BE2C (cell line): ENCODE results near the gene EEFSEC.

Experiments used
- DNase-seq: peaks from one replicate; pipeline ENCODE4 v3.0.0-alpha.2; 2020
- H3K27me3 ChIP-seq: fragments of 250-450 bp; sonication (Bioruptor Pico); 2 replicates; pipeline ENCODE4 v1.5.1; 2020; ENCODE audit warnings: mild to moderate bottlenecking
- H3K36me3 ChIP-seq: fragments of 250-450 bp; sonication (Bioruptor Pico); 2 replicates; pipeline ENCODE4 v1.5.1; 2020; ENCODE audit warnings: mild to moderate bottlenecking
- H3K4me1 ChIP-seq: fragments of 250-450 bp; sonication (Bioruptor Pico); 2 replicates; pipeline ENCODE4 v1.5.1; 2020
- H3K4me3 ChIP-seq: 2 replicates; pipeline ENCODE4 v1.5.1; 2011; ENCODE audit warnings: low read depth, low read length
- H3K9me3 ChIP-seq: fragments of 250-450 bp; sonication (Bioruptor Pico); 2 replicates; pipeline ENCODE4 v1.5.1; 2020
- CTCF ChIP-seq: IDR thresholded peaks from 2 replicates; pipeline ENCODE4 v1.5.1; 2012; ENCODE audit warnings: mild to moderate bottlenecking, low read depth, low read length

EEFSEC gene

GRCh38 chr3:128360705-128361271 is 207.5 kb downstream of the EEFSEC start:
- H3K27me3 ChIP-seq = no peaks in the 10 kb centered on the region
- H3K36me3 ChIP-seq = peaks cover 7% of the 10 kb centered on the region
- no peak for TF ChIP-seq CTCF
- H3K4me3 ChIP-seq = no peak overlapping the region
- H3K4me1 ChIP-seq = peaks cover 40% of the 10 kb centered on the region
- H3K9me3 ChIP-seq = no peaks in the 10 kb centered on the region
- DNase-seq = no peak

GRCh38 chr3:128362026-128362965 is 209.0 kb downstream of the EEFSEC start:
- H3K9me3 ChIP-seq = no peaks in the 10 kb centered on the region
- no peaks in the 10 kb centered on the region for H3K27me3 ChIP-seq
- peaks cover 28% of the 10 kb centered on the region for H3K4me1 ChIP-seq
- no peak for TF ChIP-seq CTCF
- no peak overlapping the region for H3K4me3 ChIP-seq
- no peak for DNase-seq
- peaks cover 7% of the 10 kb centered on the region for H3K36me3 ChIP-seq

GRCh38 chr3:128364291-128364690 is 211.0 kb downstream of the EEFSEC start:
- H3K4me1 ChIP-seq = peaks cover 42% of the 10 kb centered on the region
- peaks cover 8% of the 10 kb centered on the region; the same call in 1 of the 2 replicates for H3K36me3 ChIP-seq
- TF ChIP-seq CTCF = no peak
- no peaks in the 10 kb centered on the region for H3K9me3 ChIP-seq
- H3K4me3 ChIP-seq = no peak overlapping the region
- H3K27me3 ChIP-seq = no peaks in the 10 kb centered on the region
- no peak for DNase-seq

- Histone ChIP-seq H3K36me3 (peaks cover 8% of the 10 kb centered on the region; the same call in 1 of the 2 replicates), H3K4me3 (no peak overlapping the region), H3K27me3 (no peaks in the 10 kb centered on the region), H3K4me1 (peaks cover 48% of the 10 kb centered on the region), H3K9me3 (no peaks in the 10 kb centered on the region)
- no peak for DNase-seq
- TF ChIP-seq CTCF = no peak
These were observed 211.6 kb downstream of the EEFSEC start for GRCh38 chr3:128364808-128365360.

- no peak overlapping the region for H3K4me3 ChIP-seq
- no peaks in the 10 kb centered on the region for H3K27me3 ChIP-seq
- H3K36me3 ChIP-seq = peaks cover 9% of the 10 kb centered on the region
- peaks cover 57% of the 10 kb centered on the region for H3K4me1 ChIP-seq
- no peak for DNase-seq
- no peak for TF ChIP-seq CTCF
- no peaks in the 10 kb centered on the region for H3K9me3 ChIP-seq
These were observed 212.9 kb downstream of the EEFSEC start for GRCh38 chr3:128366136-128366535.
